BLaER1 (cell line): ENCODE measurements around the gene TBC1D5.

Experiments used
- H3K27ac ChIP-seq: shearing (Covaris generic); formaldehyde crosslinking; 2 replicates; pipeline ENCODE4 v1.8.1; 2022
- H3K27me3 ChIP-seq: shearing (Covaris generic); formaldehyde crosslinking; 2 replicates; pipeline ENCODE4 v1.8.1; 2022
- H3K36me3 ChIP-seq: shearing (Covaris generic); formaldehyde crosslinking; 2 replicates; pipeline ENCODE4 v1.8.1; 2022
- H3K4me1 ChIP-seq: shearing (Covaris generic); formaldehyde crosslinking; 2 replicates; pipeline ENCODE4 v1.8.1; 2022
- H3K4me2 ChIP-seq: shearing (Covaris generic); formaldehyde crosslinking; 2 replicates; pipeline ENCODE4 v1.8.1; 2022
- H3K4me3 ChIP-seq: shearing (Covaris generic); formaldehyde crosslinking; 2 replicates; pipeline ENCODE4 v1.8.1; 2022
- H3K9ac ChIP-seq: shearing (Covaris generic); formaldehyde crosslinking; 2 replicates; pipeline ENCODE4 v1.8.1; 2022
- H3K9me3 ChIP-seq: shearing (Covaris generic); formaldehyde crosslinking; 2 replicates; pipeline ENCODE4 v1.8.1; 2022
- H4K20me1 ChIP-seq: shearing (Covaris generic); formaldehyde crosslinking; 2 replicates; pipeline ENCODE4 v1.8.1; 2022
- Cebpa-rat ChIP-seq: shearing (Covaris generic); IDR thresholded peaks from 2 replicates; pipeline ENCODE4 v1.8.1; 2022

The TBC1D5 gene

DNA sequence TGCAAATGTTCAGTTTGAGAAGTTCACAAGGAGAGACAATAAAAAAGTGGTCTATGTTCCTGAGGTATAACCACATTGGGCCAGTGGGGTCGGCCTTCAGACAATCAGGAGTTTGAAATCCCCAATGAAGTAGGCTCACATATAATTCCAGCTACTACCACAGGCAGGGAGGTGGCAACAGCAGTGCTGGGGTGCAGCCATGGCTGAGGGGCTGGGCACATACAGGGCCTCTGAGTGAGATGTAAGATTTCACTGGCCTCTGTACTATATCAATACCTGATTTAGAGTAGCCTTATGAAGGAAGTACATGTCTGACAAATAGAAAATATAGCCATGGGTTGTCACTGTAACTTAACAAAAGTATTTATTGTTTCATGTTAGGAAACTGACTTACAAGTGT, 402.2 kb downstream of the TBC1D5 start:
- Histone ChIP-seq H3K27me3 (no peaks in the 10 kb centered on the region), H3K36me3 (0 out of 2 replicates have a peak, but pooled peaks cover 4% of the 10 kb centered on the region), H3K9me3 (no peaks in the 10 kb centered on the region), H4K20me1 (no peaks in the 10 kb centered on the region), H3K9ac (no peak overlapping the region), H3K4me1 (no peaks in the 10 kb centered on the region), H3K27ac (no peak overlapping the region), H3K4me2 (no peak overlapping the region), H3K4me3 (no peak overlapping the region)
- no peak for TF ChIP-seq Cebpa-rat

DNA sequence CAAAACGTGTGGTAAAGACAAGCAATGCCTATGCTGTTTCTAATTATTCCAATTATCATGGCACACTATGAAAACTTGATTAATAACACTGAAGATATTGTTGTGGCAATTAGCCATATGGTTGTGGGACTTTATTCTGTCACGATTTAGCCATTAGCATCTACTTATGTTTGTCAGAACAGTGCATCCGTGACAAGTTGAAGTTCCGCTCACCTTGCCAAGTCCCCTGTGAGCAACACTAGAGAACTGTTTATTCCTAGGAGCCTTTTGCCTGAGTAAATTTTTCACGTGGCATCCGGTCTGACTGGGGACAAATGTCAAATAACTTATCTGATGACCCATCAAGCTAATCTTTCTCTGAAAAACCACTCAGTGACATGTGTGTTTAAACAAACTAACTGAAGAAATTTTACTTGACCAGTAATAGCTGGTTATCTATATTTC, 403.3 kb downstream of the TBC1D5 start:
- no peak overlapping the region for H3K27ac ChIP-seq
- no peak for TF ChIP-seq Cebpa-rat
- H3K27me3 ChIP-seq: no peaks in the 10 kb centered on the region
- H3K9me3 ChIP-seq: no peaks in the 10 kb centered on the region
- H3K4me1 ChIP-seq: no peaks in the 10 kb centered on the region
- H3K9ac ChIP-seq: no peak overlapping the region
- no peak overlapping the region for H3K4me3 ChIP-seq
- no peaks in the 10 kb centered on the region for H4K20me1 ChIP-seq
- no peak overlapping the region for H3K4me2 ChIP-seq
- 0 out of 2 replicates have a peak, but pooled peaks cover 4% of the 10 kb centered on the region for H3K36me3 ChIP-seq

DNA sequence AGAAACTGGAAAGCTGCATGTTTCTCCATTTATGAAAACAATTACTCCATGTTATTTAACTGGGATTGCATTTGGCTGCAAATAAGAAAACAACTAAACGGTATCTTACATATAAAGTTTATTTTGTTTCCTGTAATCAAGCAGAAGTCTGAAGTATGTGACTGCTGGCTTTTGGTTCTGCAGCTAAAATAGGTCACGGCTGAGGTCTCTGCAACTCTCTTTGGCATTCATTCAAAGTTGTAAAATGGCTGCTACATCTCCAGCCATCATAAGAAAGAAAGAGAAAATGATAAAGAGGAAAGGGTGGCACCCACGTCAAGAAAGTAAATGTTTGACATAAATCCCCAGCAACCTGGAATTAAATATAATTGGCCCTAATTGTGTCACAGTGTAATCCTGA, 406.1 kb downstream of the TBC1D5 start:
- H3K9ac ChIP-seq: no peak overlapping the region
- TF ChIP-seq Cebpa-rat: no peak
- H3K4me1 ChIP-seq: no peaks in the 10 kb centered on the region
- H4K20me1 ChIP-seq: no peaks in the 10 kb centered on the region
- H3K4me2 ChIP-seq: no peak overlapping the region
- H3K4me3 ChIP-seq: no peak overlapping the region
- no peaks in the 10 kb centered on the region for H3K9me3 ChIP-seq
- no peak overlapping the region for H3K27ac ChIP-seq
- H3K36me3 ChIP-seq: 0 out of 2 replicates have a peak, but pooled peaks cover 11% of the 10 kb centered on the region
- H3K27me3 ChIP-seq: no peaks in the 10 kb centered on the region

DNA sequence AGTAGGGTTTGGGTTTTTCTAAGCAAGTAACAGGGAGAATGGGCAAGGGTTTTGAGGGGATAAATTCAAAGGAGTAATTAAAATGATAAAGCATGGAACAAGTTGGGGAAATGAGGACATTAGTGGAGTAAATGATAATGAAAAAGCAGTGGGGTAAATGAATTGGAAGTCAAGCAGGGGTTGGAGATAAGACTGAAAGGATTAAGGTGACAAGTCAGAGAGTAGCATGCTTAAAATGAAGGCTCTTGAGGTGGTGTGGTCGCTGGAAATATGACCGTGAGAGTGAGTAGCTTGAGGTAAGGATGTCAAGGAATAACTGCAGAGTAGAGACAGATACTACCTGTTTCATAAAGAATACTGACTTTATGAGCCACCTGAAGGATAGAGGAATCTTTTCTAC, 408.5 kb downstream of the TBC1D5 start:
- no peak overlapping the region for H3K4me2 ChIP-seq
- H3K4me3 ChIP-seq: no peak overlapping the region
- no peaks in the 10 kb centered on the region for H3K27me3 ChIP-seq
- H3K9me3 ChIP-seq: no peaks in the 10 kb centered on the region
- no peak overlapping the region for H3K27ac ChIP-seq
- H3K36me3 ChIP-seq: 0 out of 2 replicates have a peak, but pooled peaks cover 11% of the 10 kb centered on the region
- no peaks in the 10 kb centered on the region for H4K20me1 ChIP-seq
- H3K4me1 ChIP-seq: no peaks in the 10 kb centered on the region
- no peak overlapping the region for H3K9ac ChIP-seq
- TF ChIP-seq Cebpa-rat: no peak

DNA sequence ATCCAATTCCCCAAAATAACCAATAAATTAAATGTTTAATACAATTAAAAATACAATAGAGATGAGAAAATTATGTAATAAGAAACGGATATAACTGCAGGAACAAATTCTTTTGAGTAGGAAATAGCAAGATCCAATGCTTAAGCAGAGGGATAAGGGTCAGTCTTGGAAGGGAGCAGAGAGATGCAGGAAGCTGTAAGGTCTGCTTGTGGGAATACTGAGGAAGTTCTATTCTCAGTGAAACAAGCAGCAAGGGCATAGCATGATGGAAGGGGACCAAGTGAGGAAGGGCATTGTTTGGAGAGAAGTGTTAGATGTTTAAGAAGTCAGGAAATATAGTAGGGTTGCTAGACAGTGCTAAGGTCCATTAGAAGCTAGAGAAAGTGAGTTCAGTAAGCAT, 409.0 kb downstream of the TBC1D5 start:
- no peak overlapping the region for H3K4me2 ChIP-seq
- H3K4me3 ChIP-seq: no peak overlapping the region
- no peaks in the 10 kb centered on the region for H3K4me1 ChIP-seq
- no peaks in the 10 kb centered on the region for H3K27me3 ChIP-seq
- H3K27ac ChIP-seq: no peak overlapping the region
- no peak for TF ChIP-seq Cebpa-rat
- H3K36me3 ChIP-seq: 0 out of 2 replicates have a peak, but pooled peaks cover 11% of the 10 kb centered on the region
- no peaks in the 10 kb centered on the region for H3K9me3 ChIP-seq
- no peak overlapping the region for H3K9ac ChIP-seq
- H4K20me1 ChIP-seq: no peaks in the 10 kb centered on the region

DNA sequence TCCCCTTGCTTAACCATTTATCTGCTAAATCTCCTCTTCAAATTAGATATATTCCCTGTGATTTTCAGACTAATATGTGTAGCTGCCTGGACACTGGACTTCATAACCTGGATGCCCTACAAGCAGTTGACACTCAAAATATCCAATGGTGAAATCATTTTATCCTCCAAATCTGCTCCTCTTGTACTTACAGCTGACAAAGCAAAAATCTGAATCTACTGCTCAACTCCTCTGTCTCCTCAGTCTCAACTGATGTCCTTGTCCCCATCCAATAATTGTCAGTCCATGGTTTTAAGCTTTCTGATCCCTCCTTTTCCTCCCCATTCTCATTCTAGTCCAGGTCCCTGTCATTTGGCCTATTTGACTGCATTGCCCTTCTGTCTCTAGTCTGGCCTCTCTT, 411.8 kb downstream of the TBC1D5 start:
- Histone ChIP-seq H3K27ac (no peak overlapping the region), H3K9ac (no peak overlapping the region), H3K4me1 (no peaks in the 10 kb centered on the region), H4K20me1 (no peaks in the 10 kb centered on the region), H3K27me3 (no peaks in the 10 kb centered on the region), H3K4me2 (no peak overlapping the region), H3K4me3 (no peak overlapping the region), H3K9me3 (no peaks in the 10 kb centered on the region), H3K36me3 (0 out of 2 replicates have a peak, but pooled peaks cover 14% of the 10 kb centered on the region)
- TF ChIP-seq Cebpa-rat: no peak

DNA sequence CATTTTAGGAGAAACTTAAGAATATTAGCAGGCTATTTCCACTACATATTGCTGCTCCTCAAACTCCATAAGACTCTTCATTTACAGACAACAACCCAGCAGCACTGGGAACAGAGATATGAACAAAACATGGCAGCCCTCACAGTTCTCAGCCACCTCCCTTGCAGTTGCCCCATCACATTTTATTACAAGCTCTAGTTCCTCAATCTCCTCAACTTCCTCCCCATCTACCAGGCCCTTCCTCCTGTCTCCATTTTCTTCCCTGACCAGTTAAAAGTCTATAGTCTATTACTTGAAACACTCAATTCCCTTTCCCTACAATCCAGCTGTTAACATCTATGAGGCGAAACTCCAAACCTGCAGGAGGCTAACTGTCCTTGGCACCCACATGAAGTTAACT, 412.5 kb downstream of the TBC1D5 start:
- Histone ChIP-seq H3K4me1 (no peaks in the 10 kb centered on the region), H3K4me2 (no peak overlapping the region), H3K4me3 (no peak overlapping the region), H3K27ac (no peak overlapping the region), H3K9me3 (no peaks in the 10 kb centered on the region), H3K9ac (no peak overlapping the region), H3K27me3 (no peaks in the 10 kb centered on the region), H3K36me3 (0 out of 2 replicates have a peak, but pooled peaks cover 14% of the 10 kb centered on the region), H4K20me1 (no peaks in the 10 kb centered on the region)
- TF ChIP-seq Cebpa-rat: no peak

DNA sequence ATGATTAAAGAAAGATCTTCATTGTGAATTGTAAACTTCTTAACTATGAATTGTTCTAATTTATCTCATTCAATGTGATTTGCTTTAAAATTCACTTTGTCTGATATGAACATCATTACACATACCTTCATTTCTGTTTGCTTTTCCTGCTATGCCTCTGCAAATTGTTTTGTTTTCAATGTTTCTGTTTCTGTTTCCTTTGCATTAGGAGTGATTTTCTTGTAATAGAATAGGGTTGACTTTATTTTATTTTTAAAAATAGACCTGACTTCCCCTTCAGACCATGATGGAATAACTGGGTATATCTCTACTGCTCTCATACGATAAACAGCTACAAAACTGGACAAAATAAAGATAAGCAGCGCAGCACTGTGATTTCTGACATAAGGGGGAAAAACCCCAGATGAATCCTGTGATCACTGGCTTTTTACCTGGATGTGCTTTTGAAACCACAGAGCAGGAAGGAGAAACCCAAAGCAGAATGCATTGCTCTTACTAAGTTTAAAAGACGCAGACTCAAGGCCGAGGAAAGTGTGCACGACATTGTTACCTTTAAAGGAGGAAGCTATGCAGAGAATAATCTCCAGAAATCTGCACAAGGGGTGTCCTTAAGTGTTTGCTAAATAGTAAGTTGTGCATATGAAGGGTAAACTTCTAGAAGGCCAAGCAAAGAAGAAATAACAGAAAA, 420.2 kb downstream of the TBC1D5 start:
- Histone ChIP-seq H3K4me3 (no peak overlapping the region), H3K9me3 (no peaks in the 10 kb centered on the region), H3K4me1 (peaks cover 13% of the 10 kb centered on the region), H3K27me3 (no peaks in the 10 kb centered on the region), H3K27ac (no peak overlapping the region), H3K9ac (no peak overlapping the region), H3K36me3 (no peaks in the 10 kb centered on the region; the same call in 1 of the 2 replicates), H3K4me2 (peak overlapping the region; percentile 17; the same call in 1 of the 2 replicates), H4K20me1 (no peaks in the 10 kb centered on the region)
- no peak for TF ChIP-seq Cebpa-rat

DNA sequence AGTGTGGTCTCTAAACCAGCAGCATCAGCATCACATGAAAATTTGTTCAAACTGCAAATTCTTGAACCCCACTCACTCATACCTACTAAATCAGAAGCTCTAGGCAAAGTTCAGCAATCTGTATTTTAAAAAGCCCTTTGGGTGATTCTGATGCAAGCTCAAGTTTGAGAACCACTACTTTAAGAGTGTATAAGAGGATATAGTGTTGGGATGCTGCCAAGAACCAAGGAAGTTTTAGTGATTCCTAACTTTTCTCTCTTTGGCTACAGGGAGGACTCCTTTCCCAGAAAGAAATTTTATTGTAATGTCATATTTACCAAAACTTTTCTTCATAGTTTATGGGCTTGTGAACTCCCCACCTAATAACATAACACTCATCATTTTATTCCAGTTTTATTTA, 422.2 kb downstream of the TBC1D5 start:
- Histone ChIP-seq H3K36me3 (no peaks in the 10 kb centered on the region; the same call in 1 of the 2 replicates), H3K4me1 (peaks cover 13% of the 10 kb centered on the region), H3K9me3 (no peaks in the 10 kb centered on the region), H3K27ac (no peak overlapping the region), H3K4me3 (no peak overlapping the region), H3K27me3 (no peaks in the 10 kb centered on the region), H4K20me1 (no peaks in the 10 kb centered on the region), H3K9ac (no peak overlapping the region), H3K4me2 (no peak overlapping the region)
- TF ChIP-seq Cebpa-rat: no peak

DNA sequence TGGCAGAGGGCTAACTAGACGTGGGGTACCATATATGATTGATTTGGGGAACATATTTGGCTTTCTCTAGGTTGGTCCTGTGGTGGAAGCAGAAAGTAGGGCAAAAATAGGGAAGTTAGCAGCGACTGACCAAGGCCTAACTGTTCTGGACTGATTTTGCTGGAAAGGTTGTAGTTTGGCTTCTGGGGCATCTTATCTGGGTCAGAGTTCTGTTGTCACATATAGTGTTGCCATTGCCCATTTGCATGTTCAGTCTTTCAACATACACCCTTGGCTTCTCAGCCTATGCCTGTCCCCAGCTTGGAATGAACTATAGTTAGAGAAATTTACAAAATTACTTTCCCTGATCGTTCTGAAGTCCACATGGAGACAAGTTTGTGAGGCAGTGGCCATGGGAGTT, 426.5 kb downstream of the TBC1D5 start:
- no peak for TF ChIP-seq Cebpa-rat
- Histone ChIP-seq H3K4me1 (no peaks in the 10 kb centered on the region), H3K4me3 (no peak overlapping the region), H3K4me2 (no peak overlapping the region), H3K9ac (no peak overlapping the region), H3K27me3 (no peaks in the 10 kb centered on the region), H4K20me1 (no peaks in the 10 kb centered on the region), H3K9me3 (no peaks in the 10 kb centered on the region), H3K27ac (no peak overlapping the region), H3K36me3 (no peaks in the 10 kb centered on the region; the same call in 1 of the 2 replicates)
